ENCODE data around the gene PRDM16.

DNA sequence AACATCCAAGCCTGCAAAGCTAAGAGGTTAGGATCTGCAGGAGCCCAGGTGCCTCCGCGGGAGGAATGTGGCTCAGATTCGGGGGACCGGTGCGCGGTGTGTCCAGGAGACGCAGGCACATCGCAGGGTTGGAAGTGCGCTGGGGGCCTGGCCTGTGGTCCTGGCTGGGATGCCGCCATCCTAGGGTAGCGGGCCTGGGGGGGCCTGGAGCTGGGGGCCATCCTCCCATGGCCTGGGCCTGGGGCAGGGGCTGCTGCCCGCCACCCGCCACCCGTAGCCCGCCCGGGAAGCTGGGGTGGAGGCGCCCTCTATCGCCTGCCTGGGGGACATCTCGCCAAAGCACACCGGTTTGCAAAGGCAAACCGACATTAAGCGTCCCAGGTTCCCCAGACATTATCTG, 214.8 kb downstream of the PRDM16 start:
- TF ChIP-seq, protein P1, sequence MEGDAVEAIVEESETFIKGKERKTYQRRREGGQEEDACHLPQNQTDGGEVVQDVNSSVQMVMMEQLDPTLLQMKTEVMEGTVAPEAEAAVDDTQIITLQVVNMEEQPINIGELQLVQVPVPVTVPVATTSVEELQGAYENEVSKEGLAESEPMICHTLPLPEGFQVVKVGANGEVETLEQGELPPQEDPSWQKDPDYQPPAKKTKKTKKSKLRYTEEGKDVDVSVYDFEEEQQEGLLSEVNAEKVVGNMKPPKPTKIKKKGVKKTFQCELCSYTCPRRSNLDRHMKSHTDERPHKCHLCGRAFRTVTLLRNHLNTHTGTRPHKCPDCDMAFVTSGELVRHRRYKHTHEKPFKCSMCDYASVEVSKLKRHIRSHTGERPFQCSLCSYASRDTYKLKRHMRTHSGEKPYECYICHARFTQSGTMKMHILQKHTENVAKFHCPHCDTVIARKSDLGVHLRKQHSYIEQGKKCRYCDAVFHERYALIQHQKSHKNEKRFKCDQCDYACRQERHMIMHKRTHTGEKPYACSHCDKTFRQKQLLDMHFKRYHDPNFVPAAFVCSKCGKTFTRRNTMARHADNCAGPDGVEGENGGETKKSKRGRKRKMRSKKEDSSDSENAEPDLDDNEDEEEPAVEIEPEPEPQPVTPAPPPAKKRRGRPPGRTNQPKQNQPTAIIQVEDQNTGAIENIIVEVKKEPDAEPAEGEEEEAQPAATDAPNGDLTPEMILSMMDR (IDR thresholded peaks at IDR 0.05; ENCODE audit: low read depth, low read length, missing input control) = peak; percentile 63
- TF ChIP-seq FOXA1 (IDR thresholded peaks at IDR 0.05) (no peak), RAD21 (IDR thresholded peaks at IDR 0.05) (peak; percentile 76 to 78), MAX (IDR thresholded peaks at IDR 0.05) (no peak), RXRA (IDR thresholded peaks at IDR 0.05) (no peak), REST (IDR thresholded peaks at IDR 0.05) (no peak), SP1 (IDR thresholded peaks at IDR 0.05) (no peak), YY1 (IDR thresholded peaks at IDR 0.05) (no peak), NR2F2 (IDR thresholded peaks at IDR 0.05) (no peak), EGR1 (IDR thresholded peaks at IDR 0.05; ENCODE audit: low read depth in 2 of 2) (no peak)
